HepG2 (cell line): ENCODE data around the gene TYRP1.

Source experiments
- ARNTL ChIP-seq: sonication (generic); formaldehyde crosslinking; IDR thresholded peaks from 2 replicates; pipeline ENCODE4 v1.4.0; 2020; ENCODE audit warnings: mild to moderate bottlenecking, missing genetic modification reagents
- CENPX ChIP-seq: sonication (generic); formaldehyde crosslinking; IDR thresholded peaks from 2 replicates; pipeline ENCODE4 v1.9.0; 2021; ENCODE audit warnings: mild to moderate bottlenecking, missing genetic modification reagents, moderate library complexity
- KLF16 ChIP-seq, 2 experiments: sonication (generic) in 1 of 2; formaldehyde crosslinking in 1 of 2; IDR thresholded peaks; 2 replicates each; pipeline versions ENCODE4 v1.6.1 to v1.8.0; 2016 to 2023; ENCODE audit warnings: missing genetic modification reagents in 2 of 2, missing compliant biosample characterization in 1 of 2
- LCORL ChIP-seq, 2 experiments: fragments of 450-650 bp in 1 of 2; sonication (generic) in 1 of 2; formaldehyde crosslinking in 1 of 2; IDR thresholded peaks; 2 replicates each; pipeline versions ENCODE4 v1.5.0 to v1.6.1; 2017 to 2020; ENCODE audit warnings: antibody characterized with exemption in 1 of 2, missing genetic modification reagents in 1 of 2
- NR2C2 ChIP-seq: sonication (generic); formaldehyde crosslinking; IDR thresholded peaks from 2 replicates; pipeline ENCODE4 v1.4.0; 2020; ENCODE audit warnings: missing genetic modification reagents, mild to moderate bottlenecking, moderate library complexity, borderline replicate concordance
- POLR2AphosphoS5 ChIP-seq: IDR thresholded peaks from 2 replicates; pipeline ENCODE4 v1.6.1; 2012; ENCODE audit warnings: low read depth, low read length
- ZNF317 ChIP-seq: sonication (generic); formaldehyde crosslinking; IDR thresholded peaks from 2 replicates; pipeline ENCODE4 v1.5.0; 2020; ENCODE audit warnings: mild to moderate bottlenecking, missing genetic modification reagents
- ZNF333 ChIP-seq: sonication (generic); formaldehyde crosslinking; IDR thresholded peaks from 2 replicates; pipeline ENCODE4 v1.4.0; 2020; ENCODE audit warnings: mild to moderate bottlenecking, missing genetic modification reagents, borderline replicate concordance
- ZNF510 ChIP-seq: sonication (generic); formaldehyde crosslinking; IDR thresholded peaks from 2 replicates; pipeline ENCODE4 v1.4.0; 2020; ENCODE audit warnings: low read depth, mild to moderate bottlenecking, missing genetic modification reagents
- TF ChIP-seq, protein P1 (sequence below), 2 experiments: sonication (generic) in 1 of 2; formaldehyde crosslinking in 1 of 2; IDR thresholded peaks; 2 replicates each; pipeline versions ENCODE4 v1.5.1 to v1.6.1; 2011 to 2020; ENCODE audit warnings: borderline replicate concordance in 1 of 2, low read depth in 1 of 2, low read length in 1 of 2, mild to moderate bottlenecking in 1 of 2, missing genetic modification reagents in 1 of 2, moderate library complexity in 1 of 2

DNA sequence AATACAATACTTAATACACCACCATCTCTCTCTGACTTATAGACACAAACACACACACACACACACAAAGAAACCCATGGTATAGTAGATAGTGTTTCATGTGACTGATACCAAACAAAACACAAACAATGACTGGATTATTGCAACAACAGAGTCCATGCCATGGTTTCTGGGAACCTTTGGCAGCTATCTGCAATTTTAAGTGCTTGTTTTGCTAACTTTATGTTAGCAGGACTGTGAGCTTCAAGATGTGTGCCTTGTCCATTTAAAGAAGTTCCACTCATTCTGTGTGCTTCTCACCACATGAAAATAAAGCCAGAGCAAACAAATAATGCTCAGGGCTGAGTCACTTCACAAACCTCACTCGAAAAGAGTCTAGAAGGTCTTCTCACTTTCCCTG lies 66.6 kb downstream of the TYRP1 start:
- no peak for TF ChIP-seq ZNF317
- TF ChIP-seq NR2C2 (CRISPR knock-in tag): no peak
- no peak for TF ChIP-seq KLF16 (CRISPR knock-in tag; IDR thresholded peaks at IDR 0.05)
- TF ChIP-seq ZNF510 (CRISPR knock-in tag): no peak
- no peak for TF ChIP-seq LCORL (IDR thresholded peaks at IDR 0.05)
- no peak for TF ChIP-seq LCORL (CRISPR knock-in tag; IDR thresholded peaks at IDR 0.05)
- no peak for TF ChIP-seq POLR2AphosphoS5
- TF ChIP-seq ARNTL (CRISPR knock-in tag): no peak
- TF ChIP-seq, protein P1, sequence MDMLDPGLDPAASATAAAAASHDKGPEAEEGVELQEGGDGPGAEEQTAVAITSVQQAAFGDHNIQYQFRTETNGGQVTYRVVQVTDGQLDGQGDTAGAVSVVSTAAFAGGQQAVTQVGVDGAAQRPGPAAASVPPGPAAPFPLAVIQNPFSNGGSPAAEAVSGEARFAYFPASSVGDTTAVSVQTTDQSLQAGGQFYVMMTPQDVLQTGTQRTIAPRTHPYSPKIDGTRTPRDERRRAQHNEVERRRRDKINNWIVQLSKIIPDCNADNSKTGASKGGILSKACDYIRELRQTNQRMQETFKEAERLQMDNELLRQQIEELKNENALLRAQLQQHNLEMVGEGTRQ (IDR thresholded peaks at IDR 0.05; ENCODE audit: low read depth, low read length): no peak
- TF ChIP-seq, protein P1 (CRISPR knock-in tag; IDR thresholded peaks at IDR 0.05; ENCODE audit: borderline replicate concordance): no peak
- no peak for TF ChIP-seq CENPX (CRISPR knock-in tag)
- TF ChIP-seq ZNF333: no peak
